Calu3 (cell line): ENCODE measurements around the gene TBX2. TPM values are rescaled to one million over a fixed set of nuclear protein-coding genes. Genes with fewer than 3 reads are reported as not detected.
"Not testable (repeated sequence)": the region's sequence is repeated elsewhere in the genome, so short reads cannot be mapped to it uniquely, and the experiment has no call there.

Experiments
- BruUV-seq: library from RNA; stranded (reverse); fragments of 400-500 nt; replicated peaks from 2 replicates; lab custom pipeline; 2021; lab: Mats Ljungman, UMichigan
- CTCF ChIA-PET: fragments of 300-600 bp; sonication (Branson Sonifier 250); formaldehyde crosslinking; loops from one replicate; lab custom pipeline; 2022; ENCODE audit warnings: antibody characterized with exemption; lab: Charles Lee
- DNase-seq: peaks from one replicate; pipeline ENCODE4 v3.0.0; 2022
- H3K27ac Mint-ChIP-seq: one replicate; pipeline ENCODE4 v1.8.0; 2022; ENCODE audit warnings: mixed read lengths; ENCODE audit not compliant: unreplicated experiment
- H3K27me3 Mint-ChIP-seq: one replicate; pipeline ENCODE4 v1.8.0; 2022; ENCODE audit warnings: mixed read lengths; ENCODE audit not compliant: unreplicated experiment
- H3K36me3 Mint-ChIP-seq: one replicate; pipeline ENCODE4 v1.8.0; 2022; ENCODE audit warnings: mild to moderate bottlenecking, moderate library complexity, mixed read lengths; ENCODE audit not compliant: insufficient read depth, unreplicated experiment
- H3K4me1 Mint-ChIP-seq: one replicate; pipeline ENCODE4 v1.8.0; 2022; ENCODE audit warnings: mild to moderate bottlenecking, low read depth, mixed read lengths; ENCODE audit not compliant: unreplicated experiment
- H3K4me3 Mint-ChIP-seq: one replicate; pipeline ENCODE4 v1.8.0; 2022; ENCODE audit warnings: mild to moderate bottlenecking, low read depth, moderate library complexity, mixed read lengths; ENCODE audit not compliant: unreplicated experiment
- H3K9me3 Mint-ChIP-seq: one replicate; pipeline ENCODE4 v1.8.0; 2022; ENCODE audit warnings: low read depth, mixed read lengths; ENCODE audit not compliant: unreplicated experiment
- intact Hi-C: fragments of 100-400 bp; cut with micrococcal nuclease; formaldehyde crosslinking; loops from one replicate; pipeline ENCODE4 v1.10.0; 2022; ENCODE audit not compliant: unreplicated experiment
- total RNA-seq: library from RNA; stranded (reverse); gene quantifications from 2 replicates; pipeline ENCODE4 v1.2.3, GENCODE V29; 2022
- TF ChIP-seq, protein P1 (sequence below): fragments of 200-600 bp; IDR thresholded peaks from one replicate; pipeline ENCODE4 v1.8.0; 2022; ENCODE audit warnings: antibody characterized with exemption; ENCODE audit not compliant: unreplicated experiment

TBX2 gene
- total RNA-seq, 1 experiment from 2014 or later, result 0.14 TPM

DNA sequence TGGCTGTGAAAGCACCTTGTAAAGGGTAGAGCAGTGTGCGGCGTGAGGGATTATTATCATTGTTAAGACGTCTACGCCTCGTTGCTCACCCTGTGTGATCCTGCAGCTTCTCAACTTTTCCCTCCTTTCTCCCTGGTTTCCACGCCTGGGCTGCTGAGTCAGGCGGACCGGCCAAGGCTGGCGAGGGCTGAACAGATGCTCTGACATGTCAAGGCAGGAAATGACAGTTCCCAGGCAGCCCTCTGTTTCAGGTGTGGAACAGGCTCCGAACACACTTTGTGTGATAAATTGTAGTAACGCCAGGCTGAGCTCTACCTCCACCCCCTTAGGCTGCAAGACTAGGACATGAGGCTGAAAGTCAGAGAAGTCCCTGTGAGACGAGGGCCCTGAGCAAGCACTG, 46.0 kb upstream of the TBX2 start:
- Mint-ChIP-seq H3K9me3 (no peaks in the 10 kb centered on the region), H3K4me1 (no peaks in the 10 kb centered on the region), H3K4me3 (no peak overlapping the region), H3K27ac (no peak overlapping the region), H3K36me3 (no peaks in the 10 kb centered on the region), H3K27me3 (peaks cover under 1% of the 10 kb centered on the region)
- BruUV-seq, result no TSS peak
- intact Hi-C loops, result no loop called here
- CTCF ChIA-PET, result no interaction called here
- DNase-seq, result no peak
- TF ChIP-seq, protein P1, sequence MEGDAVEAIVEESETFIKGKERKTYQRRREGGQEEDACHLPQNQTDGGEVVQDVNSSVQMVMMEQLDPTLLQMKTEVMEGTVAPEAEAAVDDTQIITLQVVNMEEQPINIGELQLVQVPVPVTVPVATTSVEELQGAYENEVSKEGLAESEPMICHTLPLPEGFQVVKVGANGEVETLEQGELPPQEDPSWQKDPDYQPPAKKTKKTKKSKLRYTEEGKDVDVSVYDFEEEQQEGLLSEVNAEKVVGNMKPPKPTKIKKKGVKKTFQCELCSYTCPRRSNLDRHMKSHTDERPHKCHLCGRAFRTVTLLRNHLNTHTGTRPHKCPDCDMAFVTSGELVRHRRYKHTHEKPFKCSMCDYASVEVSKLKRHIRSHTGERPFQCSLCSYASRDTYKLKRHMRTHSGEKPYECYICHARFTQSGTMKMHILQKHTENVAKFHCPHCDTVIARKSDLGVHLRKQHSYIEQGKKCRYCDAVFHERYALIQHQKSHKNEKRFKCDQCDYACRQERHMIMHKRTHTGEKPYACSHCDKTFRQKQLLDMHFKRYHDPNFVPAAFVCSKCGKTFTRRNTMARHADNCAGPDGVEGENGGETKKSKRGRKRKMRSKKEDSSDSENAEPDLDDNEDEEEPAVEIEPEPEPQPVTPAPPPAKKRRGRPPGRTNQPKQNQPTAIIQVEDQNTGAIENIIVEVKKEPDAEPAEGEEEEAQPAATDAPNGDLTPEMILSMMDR, result no peak

DNA sequence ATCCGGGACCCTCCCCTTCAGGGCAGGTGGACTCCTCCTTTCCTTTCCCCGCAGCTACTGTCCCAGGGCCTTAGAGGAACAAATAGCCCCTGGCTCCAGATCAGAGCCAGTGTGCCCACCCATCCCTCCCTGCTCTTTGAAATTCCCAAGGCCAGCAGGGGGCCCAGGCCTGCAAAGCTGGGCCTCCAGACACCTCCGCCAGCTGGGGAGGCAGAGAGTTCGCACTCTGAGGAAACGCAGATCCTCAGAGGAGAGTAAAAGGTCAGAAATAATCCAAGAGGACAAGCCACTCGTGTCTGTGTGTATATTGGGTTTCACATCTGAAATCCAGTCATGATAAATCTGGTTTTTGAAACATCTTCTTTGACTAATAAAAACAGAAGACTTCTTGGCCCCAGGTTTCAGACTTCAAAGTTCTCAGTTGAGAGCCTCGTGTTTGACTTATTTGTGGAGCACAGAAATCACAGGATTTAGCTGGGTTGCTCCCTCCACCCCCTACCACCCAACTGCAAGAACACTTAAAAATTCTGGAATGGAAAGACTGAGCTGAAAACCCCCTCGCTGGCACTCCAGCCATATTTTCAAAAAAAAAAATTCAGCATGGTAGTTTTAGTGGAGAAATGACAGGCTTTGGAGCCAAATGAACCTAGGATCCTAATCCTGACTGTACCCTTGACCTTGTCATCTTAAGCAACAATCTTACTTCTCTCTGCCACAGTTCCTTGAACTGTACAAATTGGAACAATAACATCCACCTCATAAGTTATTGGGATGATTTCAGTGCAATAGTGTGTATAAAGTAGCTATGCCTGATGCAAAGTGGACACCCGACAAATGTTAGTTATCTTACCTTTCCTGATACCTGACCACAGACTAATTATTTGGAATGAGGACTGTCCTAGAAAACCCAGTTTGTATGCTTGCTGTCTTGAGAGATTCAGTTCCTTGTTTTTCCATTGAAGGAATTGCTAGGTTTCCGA, 44.5 kb upstream of the TBX2 start:
- no TSS peak for BruUV-seq
- Mint-ChIP-seq H3K36me3 (no peaks in the 10 kb centered on the region), H3K27me3 (no peaks in the 10 kb centered on the region), H3K9me3 (no peaks in the 10 kb centered on the region), H3K27ac (no peak overlapping the region), H3K4me3 (no peak overlapping the region), H3K4me1 (no peaks in the 10 kb centered on the region)
- CTCF ChIA-PET, result no interaction called here
- intact Hi-C loops, result no loop called here
- TF ChIP-seq, protein P1, result no peak
- DNase-seq, result no peak

DNA sequence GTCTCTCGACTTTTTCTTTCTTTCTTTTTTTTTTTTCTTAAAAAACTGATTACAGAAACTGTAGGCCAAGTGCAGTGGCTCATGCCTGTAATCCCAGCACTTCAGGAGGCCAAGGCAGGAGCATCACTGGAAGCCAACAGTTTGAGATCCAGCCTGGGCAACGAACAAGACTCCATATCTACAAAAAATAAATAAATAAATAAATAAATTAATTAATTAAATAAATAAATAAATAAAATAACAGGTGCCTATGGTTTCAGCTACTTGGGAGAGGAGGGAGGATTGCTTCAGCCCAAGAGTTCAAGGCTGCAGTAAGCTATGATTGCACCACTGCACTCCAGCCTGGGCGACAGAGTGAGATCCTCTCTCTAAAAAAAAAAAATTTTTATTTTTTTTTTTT, 42.6 kb upstream of the TBX2 start:
- H3K9me3 Mint-ChIP-seq, BruUV-seq, DNase-seq, H3K4me3 Mint-ChIP-seq, H3K27me3 Mint-ChIP-seq, intact Hi-C loops, H3K27ac Mint-ChIP-seq, H3K4me1 Mint-ChIP-seq, H3K36me3 Mint-ChIP-seq: not testable (repeated sequence)
- CTCF ChIA-PET, result interaction anchor here (0.7 kb wide), 1 partner anchor 309 kb away, joined by 4 read pairs; no protein-coding TSS in a partner anchor

DNA sequence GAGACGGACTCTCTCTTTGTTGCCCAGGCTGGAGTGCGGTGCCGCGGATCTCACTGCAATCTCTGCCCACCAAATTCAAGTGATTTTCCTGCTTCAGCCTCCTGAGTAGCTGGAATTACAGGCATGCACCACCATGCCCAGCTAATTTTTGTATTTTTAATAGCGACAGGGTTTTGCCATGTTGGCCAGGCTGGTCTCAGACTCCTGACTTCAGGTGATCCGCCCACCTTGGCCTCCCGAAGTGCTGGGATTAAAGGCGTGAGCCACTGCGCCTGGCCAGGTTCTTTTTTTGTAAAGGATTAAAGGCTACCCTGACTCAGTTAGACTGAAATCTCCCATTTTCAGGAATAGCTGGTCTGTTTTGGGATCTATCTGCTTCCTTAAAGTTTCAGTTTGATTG, 40.1 kb upstream of the TBX2 start:
- H3K27ac Mint-ChIP-seq, H3K36me3 Mint-ChIP-seq, DNase-seq, intact Hi-C loops, BruUV-seq, H3K27me3 Mint-ChIP-seq, H3K4me3 Mint-ChIP-seq, CTCF ChIA-PET, H3K9me3 Mint-ChIP-seq, H3K4me1 Mint-ChIP-seq: not testable (repeated sequence)

DNA sequence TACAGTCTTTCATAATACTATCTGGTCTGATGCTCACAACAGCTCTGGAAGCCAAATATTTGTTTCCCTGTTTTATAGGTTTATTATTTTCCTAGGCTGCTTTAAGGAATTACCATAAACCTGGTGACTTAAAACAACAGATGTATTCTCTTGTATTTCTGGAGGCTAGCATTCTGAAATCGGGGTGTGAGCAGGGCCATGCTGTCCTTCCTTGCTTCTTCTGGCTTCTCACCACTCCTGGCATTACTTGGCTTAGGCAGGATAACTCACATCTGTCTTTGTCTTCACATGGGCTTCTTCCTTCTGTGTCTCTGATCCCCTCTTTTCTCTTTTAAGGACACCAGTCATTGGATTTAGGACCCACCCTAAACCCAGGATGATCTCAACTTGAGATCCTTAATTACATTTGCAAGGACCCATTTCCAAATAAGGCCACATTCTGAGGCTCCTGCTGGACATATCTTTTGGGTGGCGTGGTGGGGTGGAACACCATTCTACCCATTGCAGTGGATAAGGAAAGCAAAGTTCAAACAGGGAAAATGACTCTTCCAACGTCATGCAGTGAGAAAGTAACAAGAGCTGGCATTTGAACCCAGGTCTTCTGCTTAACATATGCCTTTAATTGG, 39.2 kb upstream of the TBX2 start:
- intact Hi-C loops, result no loop called here
- DNase-seq, result no peak
- Mint-ChIP-seq H3K4me3 (no peak overlapping the region), H3K36me3 (no peaks in the 10 kb centered on the region), H3K9me3 (no peaks in the 10 kb centered on the region), H3K4me1 (no peaks in the 10 kb centered on the region), H3K27me3 (no peaks in the 10 kb centered on the region), H3K27ac (no peak overlapping the region)
- CTCF ChIA-PET, result no interaction called here
- TF ChIP-seq, protein P1, result no peak
- no TSS peak for BruUV-seq
